Kidney glomerular epithelial cell (primary cell): ENCODE data around the gene NADK.
"Not testable (repeated sequence)": the region's sequence is repeated elsewhere in the genome, so short reads cannot be mapped to it uniquely, and the experiment has no call there.

Source experiments
- DNase-seq: peaks from one replicate; lab custom pipeline; 2025; lab: John Stamatoyannopoulos, UW

The NADK gene

DNA sequence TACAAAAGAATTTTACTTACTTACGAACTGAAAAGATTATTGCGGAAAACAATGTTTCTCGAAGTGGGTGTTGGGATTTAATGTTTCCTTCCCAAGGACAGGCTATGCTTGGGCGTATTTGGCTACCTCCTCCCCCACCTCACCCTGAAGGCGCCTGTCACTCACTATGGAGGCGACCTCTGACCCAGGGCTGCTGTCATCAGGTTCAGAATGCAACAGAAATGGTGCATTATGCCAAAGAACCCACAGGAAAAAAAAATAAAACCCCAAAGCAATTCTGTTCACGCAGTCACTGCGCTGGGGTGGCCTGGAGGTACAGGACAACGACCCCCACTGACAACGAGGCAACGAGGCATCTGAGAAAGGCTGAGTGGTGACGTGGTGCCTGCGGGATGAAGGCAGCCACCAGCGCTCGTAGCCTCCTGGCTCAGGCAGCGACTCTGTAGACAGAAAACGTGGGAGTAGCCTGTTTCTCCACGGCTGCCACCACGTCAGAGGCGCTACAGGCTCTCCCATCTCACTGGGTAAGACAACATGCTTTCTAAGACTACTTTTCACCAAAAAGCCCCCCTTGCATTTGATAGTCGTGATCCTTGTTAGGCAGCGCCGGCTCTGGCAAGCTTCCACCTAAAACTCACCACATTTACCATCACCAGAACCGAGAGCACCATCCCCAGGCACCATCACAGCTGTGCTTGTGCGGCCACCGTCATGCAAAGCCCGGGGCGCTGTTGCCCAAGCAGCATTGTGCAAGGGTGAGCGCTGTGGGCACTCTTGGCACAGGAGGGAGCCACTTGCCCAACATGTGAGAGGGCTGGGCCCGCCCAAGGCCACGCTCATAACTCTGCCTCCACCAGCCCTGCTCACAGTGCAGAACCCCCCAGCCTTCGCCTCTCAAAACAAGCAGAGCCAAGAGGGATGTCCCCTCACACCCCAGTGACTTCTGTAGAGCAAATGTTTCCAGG lies 14.3 kb downstream of the NADK start:
- DNase-seq = no peak

DNA sequence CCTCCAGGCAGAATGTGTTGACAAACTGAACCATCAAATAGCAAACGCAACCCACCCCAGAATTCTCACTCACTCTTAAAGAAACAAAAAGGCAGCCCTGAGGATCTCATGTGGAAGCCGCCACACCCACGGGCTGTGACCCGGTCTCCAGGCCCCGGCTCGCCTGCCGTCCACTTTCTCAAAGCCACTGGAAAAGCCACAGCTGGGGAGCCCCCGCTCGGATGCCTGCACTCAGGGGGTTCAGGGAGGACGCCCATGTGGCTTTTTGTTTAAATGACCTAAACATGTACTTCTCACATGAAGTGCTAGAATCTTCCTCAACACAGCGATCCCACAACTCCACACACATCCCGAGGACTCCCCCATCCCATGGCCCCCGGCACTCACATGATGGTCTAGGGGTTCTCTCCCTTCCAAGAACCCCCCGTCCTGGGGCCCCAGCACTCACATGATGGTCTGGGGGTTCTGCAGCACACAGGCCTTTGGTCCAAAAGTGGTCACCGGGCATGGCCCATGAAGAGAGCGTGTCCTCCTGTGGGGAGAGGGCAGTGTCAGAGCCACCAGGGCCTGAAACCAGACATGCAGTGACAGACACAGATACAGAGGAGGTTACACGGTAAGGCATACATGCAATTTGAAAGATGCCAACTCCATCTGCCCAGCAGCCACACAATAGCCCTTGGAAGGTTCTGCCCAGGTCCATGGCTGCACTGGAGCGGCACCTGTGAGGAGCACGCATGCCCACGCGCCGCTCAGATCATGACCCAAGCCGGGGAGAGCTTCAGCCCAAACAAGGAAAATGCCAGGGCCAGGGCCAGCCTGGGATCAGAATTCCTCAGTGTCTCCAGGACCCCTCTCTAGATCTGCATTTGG lies 16.5 kb downstream of the NADK start:
- DNase-seq = no peak

DNA sequence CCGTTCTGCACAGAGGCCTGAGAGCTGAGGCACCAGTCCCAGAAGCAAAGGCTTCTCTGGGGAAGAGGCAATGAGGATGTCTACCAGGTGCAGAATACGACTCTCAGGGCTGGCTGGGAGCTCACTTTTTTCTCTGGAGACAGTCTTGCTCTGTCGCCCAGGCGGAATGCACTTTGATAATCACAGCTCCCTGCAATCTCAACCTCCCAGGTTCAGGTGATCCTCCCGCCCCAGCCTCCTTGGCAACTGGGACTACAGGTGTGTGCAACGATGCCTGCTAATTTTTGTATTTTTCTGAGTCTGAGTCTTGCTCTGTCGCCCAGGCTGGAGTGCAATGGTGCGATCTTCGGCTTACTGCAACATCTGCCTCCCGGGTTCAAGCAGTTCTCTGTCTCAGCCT lies 17.6 kb downstream of the NADK start:
- no peak for DNase-seq

DNA sequence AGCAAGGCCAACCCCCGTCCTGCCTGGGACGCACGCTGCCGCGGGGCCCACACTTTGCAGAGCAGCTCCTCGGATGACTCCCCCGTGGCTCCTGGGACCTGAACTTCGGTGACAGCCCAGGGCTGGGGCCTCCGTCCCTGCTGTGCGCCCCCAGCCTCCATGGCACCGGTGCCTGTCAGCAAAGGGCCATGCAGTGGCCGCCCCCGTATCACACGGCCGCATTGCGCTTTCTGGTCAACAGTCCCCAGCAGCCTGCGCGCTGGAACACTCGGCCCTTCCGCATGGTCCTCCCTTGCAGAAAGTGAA lies 18.0 kb downstream of the NADK start:
- no peak for DNase-seq

DNA sequence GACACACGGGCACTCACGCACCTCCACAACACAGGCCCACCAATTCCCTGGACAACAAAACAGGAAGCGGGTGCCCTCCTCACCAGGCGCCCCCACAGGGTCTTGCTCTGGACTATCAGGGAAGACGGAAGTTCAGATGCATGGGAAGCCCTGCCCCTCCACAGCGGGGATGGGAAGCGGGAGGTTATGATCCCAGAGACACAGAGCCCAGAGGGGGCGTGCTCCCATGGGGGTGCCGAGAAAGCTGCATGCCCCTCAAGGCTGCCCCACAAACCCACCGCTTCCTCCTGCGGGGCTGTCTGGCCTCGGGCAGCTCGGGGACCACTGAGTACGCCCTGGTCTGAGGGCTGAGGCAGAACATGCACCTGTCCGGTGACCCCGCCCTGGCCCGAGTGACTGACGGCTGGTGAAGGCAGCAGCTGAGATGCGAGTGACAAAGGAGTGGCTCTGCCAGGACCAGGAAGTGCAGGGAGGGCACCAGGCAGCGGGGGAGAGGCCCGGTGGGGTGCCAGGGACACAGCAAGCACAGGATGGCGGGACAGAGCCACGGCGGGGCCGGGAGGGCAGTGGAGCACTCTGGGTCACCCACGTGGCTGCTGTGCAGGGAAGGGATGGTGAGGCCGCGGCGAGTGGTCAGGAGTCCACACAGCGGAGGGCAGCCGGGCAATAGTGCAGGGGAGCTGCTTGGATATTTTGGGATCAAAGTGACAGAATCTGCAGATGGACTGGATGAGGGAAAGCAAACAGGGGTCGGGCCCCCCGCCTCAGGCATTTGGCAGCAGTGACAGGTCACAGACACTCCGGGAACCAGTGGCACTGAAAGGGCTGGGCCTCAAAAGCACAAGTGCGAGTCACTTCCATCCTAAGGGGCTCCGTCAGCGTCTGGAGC lies 18.6 kb downstream of the NADK start:
- DNase-seq = no peak

DNA sequence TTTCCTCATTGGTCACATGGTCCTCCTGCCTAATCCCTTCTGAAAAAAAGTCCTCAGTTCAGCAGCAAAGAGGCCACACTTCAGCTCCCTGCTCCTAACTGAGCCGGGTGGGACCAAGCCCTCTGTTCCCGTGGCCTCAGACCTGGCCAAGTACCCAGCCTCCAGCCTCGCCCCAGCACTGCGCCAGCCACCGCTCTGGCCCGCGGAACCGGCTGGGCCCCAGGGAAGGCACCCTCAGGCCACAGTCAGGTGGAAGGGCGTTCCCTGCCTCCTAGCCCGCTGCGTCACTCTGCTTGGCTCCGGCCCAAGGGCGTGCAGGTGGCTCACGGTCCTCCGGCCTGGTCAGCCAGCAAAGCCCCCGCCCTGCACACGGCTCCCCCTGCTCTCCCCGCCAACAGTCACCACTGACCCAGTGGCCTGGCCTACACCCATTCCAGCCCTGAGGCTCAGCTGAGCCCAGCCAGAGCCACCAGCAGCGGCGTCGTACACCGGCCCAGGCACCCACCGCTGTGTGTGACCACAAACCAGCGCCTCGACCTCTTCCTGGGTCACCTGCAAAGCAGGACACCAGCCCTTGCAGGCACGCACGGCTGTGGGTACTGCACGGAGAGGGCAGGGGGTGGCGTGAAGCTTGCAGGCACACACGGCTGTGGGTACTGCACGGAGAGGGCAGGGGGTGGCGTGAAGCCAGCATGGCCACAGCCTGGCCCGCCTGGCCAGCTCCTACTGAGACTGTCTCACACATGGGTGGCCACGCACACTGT lies 19.4 kb downstream of the NADK start:
- DNase-seq = no peak

DNA sequence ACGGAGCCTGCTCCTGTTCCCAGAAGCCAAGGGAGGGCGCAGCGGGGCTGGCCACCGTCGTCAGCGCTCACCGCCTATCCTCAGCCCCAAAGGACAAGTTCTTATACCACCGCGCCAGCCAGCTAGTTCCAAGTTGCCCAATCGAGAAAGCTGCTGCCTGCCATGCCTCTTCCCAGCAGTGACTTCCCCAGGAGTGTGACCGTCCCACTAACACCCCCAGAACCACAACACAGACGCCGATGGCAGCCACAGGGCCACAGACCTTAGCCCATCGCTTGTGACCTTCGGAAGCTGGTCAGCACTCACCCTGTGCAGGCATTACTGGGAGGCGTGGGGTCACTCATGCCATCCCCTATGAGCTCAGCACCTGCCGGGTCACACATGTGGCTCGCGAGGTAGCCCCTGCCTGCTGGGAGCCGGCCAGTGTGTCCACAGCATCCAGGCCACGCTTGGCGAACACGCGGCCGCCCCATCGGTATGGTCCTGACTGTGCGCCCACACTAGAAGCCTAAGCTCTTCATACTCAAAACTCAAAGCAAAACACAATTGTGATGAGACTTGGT lies 20.1 kb downstream of the NADK start:
- no peak for DNase-seq

DNA sequence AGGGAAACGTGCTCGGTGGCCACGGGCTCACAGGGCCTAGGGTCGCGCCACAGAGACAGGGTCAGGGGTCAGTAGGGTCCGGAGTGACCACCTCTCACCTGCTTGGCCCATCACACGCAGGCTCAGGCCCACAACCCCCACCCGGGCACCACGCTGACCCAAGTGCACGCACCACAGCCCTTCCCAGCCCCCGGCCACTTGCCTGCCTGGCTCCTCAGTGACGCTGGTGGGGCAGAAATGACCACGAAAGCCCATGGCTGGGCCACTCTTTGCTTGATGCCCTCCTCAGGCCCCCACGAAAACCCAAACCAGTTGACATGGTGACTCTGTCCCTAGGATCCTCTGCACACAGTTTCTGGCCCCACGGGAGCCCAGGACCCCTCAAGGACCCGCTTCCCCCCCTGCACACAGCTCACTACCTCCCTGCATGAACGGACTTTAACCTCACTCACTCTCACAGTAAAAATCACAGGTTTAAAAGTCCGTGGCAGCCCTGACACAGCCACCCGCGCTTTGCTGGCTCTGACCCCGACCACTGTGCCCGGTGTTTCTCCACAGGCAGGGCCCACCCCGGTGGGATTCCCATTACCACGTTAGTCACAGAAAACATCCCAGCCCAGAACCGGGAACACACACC lies 20.7 kb downstream of the NADK start:
- DNase-seq = no peak

DNA sequence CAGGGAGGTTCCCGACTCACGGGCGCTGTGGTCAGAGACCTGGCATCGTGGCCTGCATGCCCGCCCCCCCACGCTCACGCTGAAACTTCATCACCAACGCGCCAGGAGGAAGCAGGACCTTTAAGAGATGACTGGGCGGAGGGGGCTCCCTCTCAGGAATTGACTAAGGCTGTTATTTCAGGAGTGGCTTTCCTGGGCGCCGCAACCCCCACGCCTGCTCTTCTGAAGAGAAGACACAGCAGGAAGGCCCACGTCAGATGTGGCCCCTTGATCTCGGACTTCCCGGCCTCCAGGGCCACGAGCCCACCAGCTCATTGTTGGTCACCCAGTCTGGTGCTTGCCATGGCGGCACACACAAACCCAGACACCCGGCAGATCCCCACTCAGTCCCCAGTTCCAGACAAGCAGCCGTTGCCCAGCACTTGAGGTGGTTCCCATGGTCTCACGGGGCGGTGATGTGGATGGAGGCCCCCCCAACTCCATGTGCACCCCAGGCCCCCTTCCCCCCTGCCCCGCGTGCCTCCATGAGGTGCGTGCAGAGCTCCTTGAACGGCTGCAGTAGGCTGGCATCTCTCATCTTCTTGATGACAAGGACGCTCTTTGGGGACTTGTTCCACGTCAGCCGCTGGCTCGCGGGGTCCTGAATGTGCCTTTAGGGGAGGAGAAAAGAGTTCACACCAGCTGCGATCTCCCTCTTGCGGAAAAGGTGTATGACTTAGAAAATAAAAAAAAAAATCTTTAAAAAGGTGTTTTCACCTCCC lies 21.4 kb downstream of the NADK start:
- no peak for DNase-seq

DNA sequence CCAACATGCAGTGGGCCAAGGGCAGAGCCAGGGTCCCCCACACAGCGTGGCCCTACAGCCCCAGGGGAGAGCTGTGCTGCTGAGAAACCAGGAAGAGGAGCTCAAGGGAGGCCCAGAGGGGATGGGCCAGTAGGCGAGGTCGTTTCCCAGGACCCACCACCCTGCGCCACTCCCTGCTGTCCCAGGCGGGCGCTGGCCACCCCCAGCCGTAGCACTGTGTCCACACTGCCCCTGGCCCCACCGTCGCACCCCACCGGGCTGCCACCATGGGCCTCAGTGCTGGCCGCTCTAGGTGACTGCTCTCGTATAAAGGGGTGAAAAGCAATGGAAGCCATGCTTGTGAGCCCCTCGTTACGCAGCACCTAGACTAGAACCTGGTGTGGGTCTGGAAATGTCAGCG lies 22.4 kb downstream of the NADK start:
- DNase-seq = no peak

DNA sequence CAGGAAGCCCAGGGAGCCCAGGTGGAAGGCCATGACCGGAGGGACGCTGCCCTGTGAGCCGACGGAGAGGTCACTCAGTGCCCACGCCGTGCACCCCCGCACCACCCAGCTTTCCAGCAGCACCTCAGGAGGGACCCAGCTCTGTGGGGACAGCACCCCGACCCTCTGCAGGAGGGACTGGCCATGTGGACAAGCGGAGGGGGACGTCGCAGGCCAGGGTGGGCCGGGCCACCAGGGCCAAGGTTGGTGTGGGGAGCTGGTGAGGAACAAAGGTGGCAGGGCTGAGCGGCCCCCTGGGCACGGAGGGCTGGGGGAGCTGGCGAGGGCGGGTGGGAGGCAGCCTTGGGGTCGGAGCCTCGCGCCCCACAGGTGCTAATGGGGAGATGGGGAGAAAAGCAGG lies 22.8 kb downstream of the NADK start:
- no peak for DNase-seq

DNA sequence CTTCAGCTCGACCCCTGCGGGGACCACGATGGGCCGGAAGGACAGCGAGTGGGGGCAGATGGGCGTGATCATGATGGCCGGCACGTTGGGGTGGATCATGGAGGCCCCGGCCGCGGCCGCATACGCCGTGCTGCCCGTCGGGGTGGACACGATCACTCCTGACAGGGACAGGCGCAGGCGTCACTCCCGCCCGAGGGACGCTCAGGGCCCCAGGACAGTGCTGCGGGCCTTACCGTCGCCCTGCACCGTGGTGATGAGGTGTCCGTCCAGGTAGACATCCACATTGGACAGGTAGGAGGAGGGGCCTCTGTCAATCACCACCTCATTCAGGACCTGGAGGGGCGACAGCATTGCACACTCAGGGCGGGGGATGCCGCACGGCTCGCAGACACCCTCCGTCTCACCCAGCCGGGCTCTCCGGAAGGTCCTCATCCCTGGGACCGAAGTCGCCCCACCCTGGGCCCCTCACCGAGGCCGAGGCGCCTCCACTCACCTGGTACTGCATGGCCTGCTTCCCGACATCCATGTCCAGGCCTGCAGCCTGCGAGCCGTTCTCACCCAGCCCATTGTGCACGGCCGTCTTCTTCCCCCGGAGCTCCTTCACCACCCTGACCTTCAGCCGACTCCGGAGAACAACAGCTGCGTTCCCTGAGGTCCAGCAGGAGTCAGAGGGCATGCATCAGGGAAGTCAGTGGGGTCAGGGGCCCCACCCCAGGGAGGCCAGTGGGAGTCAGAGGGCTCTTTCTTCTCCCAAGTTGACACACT lies 24.0 kb downstream of the NADK start:
- DNase-seq = no peak

DNA sequence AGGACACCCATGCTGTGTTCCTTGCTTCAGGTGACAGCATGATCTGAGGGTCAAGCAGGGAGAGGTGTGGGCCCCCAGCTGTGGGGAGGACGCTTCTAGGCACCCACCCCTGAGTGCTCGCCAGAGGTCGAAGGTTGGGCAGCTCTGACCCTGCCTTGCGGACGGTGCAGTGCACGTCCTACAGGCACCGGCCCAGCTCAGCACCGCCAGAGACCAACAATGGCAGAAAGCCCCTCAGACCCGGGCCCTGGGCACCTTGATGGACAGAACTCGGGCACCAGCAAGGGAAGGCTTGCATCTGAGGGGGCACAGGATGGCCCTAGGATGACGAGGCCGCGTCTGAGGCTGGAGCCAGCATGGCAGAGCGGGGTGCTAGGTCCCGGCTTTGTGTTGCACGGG lies 24.7 kb downstream of the NADK start:
- no peak for DNase-seq

DNA sequence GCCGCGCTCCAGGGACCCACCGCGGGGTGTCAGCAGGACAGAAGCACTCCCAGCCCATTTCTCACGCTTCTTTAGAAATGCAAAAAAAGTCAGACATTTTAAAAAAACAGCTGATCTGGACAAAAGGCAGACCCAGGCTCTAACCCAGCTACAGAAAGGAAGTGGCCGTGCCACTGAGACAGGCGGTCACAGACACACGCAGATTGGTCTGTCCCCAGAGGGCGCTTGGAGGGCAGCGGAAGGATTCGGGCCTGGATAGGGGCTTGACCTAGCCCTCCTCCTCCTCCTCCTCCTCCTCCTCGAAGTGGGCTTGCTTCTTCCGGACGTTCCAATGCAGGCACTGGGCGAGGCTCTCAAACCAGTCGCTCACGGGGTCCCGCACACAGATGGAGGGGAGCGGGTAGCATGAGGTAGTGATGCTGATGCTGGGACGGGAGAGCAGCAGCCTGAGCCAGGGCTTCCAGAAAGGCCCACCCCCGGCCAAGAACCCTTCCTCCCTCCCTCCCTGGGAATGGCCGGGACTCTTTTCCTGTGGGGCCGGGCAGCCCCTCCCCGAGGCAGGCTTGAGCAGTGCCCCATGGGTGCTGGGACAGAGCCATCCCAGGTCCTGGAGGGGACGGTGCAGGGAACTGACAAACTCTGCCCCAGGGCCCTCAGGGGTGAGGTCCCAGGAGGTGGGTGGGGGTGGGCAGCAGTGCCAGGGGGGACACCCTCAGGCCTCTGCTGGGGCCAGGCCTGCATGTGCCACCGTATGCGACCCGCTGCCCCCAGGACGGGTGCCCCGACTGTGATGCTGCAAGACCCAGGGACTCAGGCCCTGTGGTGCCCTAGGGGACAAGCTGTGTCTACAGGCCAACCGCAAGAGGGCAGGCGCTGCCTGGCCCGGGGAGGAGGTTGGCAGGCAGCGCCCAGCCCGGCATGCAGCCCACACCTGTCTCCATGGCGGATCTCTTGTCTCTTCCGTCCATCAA lies 25.3 kb downstream of the NADK start:
- DNase-seq = no peak

DNA sequence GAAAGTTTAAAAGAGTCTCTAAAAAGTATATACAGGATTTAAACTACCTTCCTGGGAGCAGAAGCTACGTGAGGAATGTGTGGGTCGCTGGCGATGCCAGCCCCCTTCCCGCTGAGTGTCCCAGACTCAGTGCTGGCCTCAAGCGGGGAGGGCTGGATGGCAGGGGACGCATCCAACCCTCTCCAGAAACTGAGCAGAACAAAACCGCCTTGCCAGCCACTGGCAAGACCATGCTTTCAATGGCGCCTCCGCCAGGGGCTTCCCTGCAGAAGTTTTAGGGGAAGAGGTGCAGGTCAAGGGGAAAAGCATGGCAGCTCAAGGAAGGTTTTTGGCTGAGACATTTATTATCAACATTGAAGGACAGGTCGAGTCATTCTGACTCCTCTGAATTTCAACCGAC lies 26.1 kb downstream of the NADK start:
- DNase-seq = no peak

DNA sequence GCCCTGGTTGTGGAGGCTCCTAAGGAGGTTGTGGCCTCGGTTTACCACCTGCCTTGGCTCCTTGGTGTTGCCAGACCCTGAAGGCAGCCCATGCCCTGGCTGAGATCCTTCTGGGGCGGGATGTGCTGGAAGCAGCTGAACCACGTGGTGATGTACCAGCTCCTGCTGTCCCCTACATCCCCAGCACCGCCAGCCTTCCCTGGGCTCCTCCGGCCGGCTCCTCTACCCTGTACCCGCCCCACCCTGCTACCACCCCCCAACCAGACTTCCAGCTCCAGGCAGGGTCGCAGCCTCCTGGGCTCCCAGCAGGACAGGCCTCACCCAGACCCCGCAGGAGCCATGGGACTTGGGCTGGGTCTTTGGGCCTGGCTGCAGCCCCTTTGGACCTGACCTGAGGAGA lies 28.3 kb downstream of the NADK start:
- DNase-seq = not testable (repeated sequence)

DNA sequence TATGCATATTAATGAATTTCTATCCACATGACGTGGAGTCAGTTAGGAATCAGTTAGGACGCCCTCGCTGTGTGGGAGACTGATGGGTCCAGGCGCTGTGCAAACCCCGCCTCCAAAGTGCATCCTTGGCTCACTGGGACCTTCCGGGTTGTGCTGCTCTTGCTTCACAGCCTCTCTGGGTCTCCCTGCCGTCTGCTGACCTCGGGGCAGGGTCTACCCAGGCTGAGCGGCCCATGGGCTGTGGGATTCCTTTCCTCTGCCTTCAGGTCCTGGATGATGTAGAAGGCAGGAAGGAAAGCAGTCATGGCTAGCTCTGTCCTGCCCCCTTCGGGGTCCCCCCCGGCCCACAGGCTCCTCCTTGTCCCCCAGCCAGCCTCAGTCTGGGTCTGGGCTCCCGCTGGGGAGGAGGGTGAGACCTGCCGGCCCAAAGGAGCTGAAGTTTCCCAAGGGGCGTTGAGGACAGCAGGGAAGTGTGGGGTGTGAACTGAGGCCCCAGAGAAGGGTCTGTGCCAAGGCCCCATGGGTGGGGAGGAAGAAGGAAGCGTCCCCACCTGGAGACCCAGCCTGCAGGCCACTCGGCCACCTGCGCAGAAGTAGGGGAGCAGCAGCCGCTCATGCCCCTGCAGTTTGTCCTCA lies 29.5 kb downstream of the NADK start:
- no peak for DNase-seq

DNA sequence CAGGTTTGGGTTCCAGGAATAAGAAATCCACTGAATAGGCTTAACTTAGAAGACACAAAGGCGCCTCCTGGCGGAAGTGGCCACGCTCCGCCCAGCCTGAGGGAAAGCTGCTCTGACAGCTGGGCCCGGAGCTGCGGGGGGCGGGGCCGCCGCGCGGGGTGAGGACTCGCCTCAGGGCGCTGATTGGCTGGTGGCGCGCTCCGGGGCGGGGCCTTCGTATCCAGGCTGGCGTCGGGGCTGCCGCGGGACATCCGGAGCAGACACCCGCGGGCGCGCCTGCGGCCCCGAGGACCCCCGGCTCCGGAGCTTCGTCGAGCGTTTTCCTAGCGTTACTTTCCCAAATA lies 31.7 kb downstream of the NADK start:
- not testable (repeated sequence) for DNase-seq
